Thoracic aorta (tissue), 2 donors: ENCODE results near the gene EVC. TPM values are rescaled to one million over a fixed set of nuclear protein-coding genes. Genes with fewer than 3 reads are reported as not detected.

ENCODE experiments used
- ATAC-seq: fragments of 150-250 bp; one replicate; pipeline ENCODE4 v1.8.0; 2017; ENCODE audit warnings: low read depth; ENCODE audit not compliant: insufficient number of reproducible peaks, low FRiP score
- DNase-seq: peaks from one replicate; pipeline ENCODE4 v3.0.0-alpha.2; 2020; ENCODE audit warnings: low spot score
- H3K27ac ChIP-seq, 2 donors: fragments of 200-600 bp; sonication (generic); 1 replicate in 1 of 2; 2 replicates in 1 of 2; pipeline ENCODE4 v1.5.1; 2016; ENCODE audit warnings: mild to moderate bottlenecking in 2 of 2, moderate library complexity in 2 of 2
- H3K27me3 ChIP-seq: fragments of 200-600 bp; sonication (generic); replicated peaks from 2 replicates; pipeline ENCODE4 v1.6.0; 2016; ENCODE audit warnings: mild to moderate bottlenecking; ENCODE audit not compliant: insufficient read depth
- H3K36me3 ChIP-seq: fragments of 200-600 bp; sonication (generic); one replicate; pipeline ENCODE4 v1.5.1; 2016
- H3K4me1 ChIP-seq, 2 donors: fragments of 200-600 bp; sonication (generic); 1 replicate in 1 of 2; 2 replicates in 1 of 2; pipeline versions ENCODE4 v1.5.1 to v1.6.0; 2016; ENCODE audit warnings: low read depth in 2 of 2, mild to moderate bottlenecking in 1 of 2; ENCODE audit not compliant: control insufficient read depth in 1 of 2
- H3K4me3 ChIP-seq: fragments of 200-600 bp; sonication (generic); 2 replicates; pipeline ENCODE4 v1.5.1; 2016; ENCODE audit warnings: mild to moderate bottlenecking
- H3K9me3 ChIP-seq: fragments of 200-600 bp; sonication (generic); 2 replicates; pipeline ENCODE4 v1.5.1; 2016
- CTCF ChIP-seq: fragments of 200-600 bp; sonication (generic); IDR thresholded peaks from one replicate; pipeline ENCODE4 v1.5.1; 2019; ENCODE audit warnings: antibody characterized with exemption
- total RNA-seq, 2 donors: library from RNA; depleted of rRNA; stranded (reverse); fragments of >200 nt; gene quantifications; one replicate each; pipeline versions ENCODE4 v1.1.0 to v1.2.3, GENCODE V29; 2016

EVC gene
- total RNA-seq, 2 donors from 2014 or later: 65.1 to 88.5 TPM

GRCh38 chr4:5746829-5747737, 36.1 kb downstream of the EVC start:
- no peaks in the 10 kb centered on the region for H3K27me3 ChIP-seq
- TF ChIP-seq CTCF: no peak
- H3K9me3 ChIP-seq: no peaks in the 10 kb centered on the region
- peak overlapping the region; percentile 70 to 83 for H3K27ac ChIP-seq
- ATAC-seq: peak; percentile 66
- DNase-seq: no peak
- H3K36me3 ChIP-seq: peaks cover 29% of the 10 kb centered on the region
- H3K4me3 ChIP-seq: no peak overlapping the region
- peaks cover 0 to 19% of the 10 kb centered on the region in 2 donors for H3K4me1 ChIP-seq

- ATAC-seq: peak; percentile 96
- H3K4me1 ChIP-seq: peaks cover 0 to 19% of the 10 kb centered on the region in 2 donors
- peak overlapping the region; percentile 37 for H3K4me3 ChIP-seq
- H3K27me3 ChIP-seq: no peaks in the 10 kb centered on the region
- H3K27ac ChIP-seq: peak overlapping the region; percentile 70 to 83
- H3K9me3 ChIP-seq: no peaks in the 10 kb centered on the region
- DNase-seq: no peak
- H3K36me3 ChIP-seq: peaks cover 25% of the 10 kb centered on the region
- TF ChIP-seq CTCF: no peak
These were observed 36.9 kb downstream of the EVC start for GRCh38 chr4:5747738-5748375.

- peaks cover 30% of the 10 kb centered on the region for H3K36me3 ChIP-seq
- H3K4me1 ChIP-seq: peaks cover 0 to 19% of the 10 kb centered on the region in 2 donors
- DNase-seq (no peak), ATAC-seq (no peak)
- H3K9me3 ChIP-seq: no peaks in the 10 kb centered on the region
- TF ChIP-seq CTCF: no peak
- no peak overlapping the region for H3K27ac ChIP-seq
- H3K27me3 ChIP-seq: no peaks in the 10 kb centered on the region
- H3K4me3 ChIP-seq: no peak overlapping the region
These were observed 38.6 kb downstream of the EVC start for GRCh38 chr4:5749568-5749967.

GRCh38 chr4:5750052-5750945, 39.3 kb downstream of the EVC start:
- ATAC-seq: no peak
- H3K27me3 ChIP-seq: no peaks in the 10 kb centered on the region
- H3K36me3 ChIP-seq: peaks cover 37% of the 10 kb centered on the region
- no peak for TF ChIP-seq CTCF
- H3K4me3 ChIP-seq: no peak overlapping the region
- no peaks in the 10 kb centered on the region for H3K9me3 ChIP-seq
- no peak for DNase-seq
- H3K4me1 ChIP-seq: peaks cover 0 to 19% of the 10 kb centered on the region in 2 donors
- no peak overlapping the region for H3K27ac ChIP-seq
